OCI-LY1 (cell line): Measurements from ENCODE around the gene AMDHD1.

ENCODE experiments used
- H2AFZ ChIP-seq: fragments of 200-600 bp; sonication (generic), shearing (Covaris generic); 2 replicates; pipeline ENCODE4 v1.6.0; 2014; ENCODE audit warnings: antibody characterized with exemption, mild to moderate bottlenecking, low read length
- H3F3A ChIP-seq: fragments of 200-600 bp; sonication (generic), shearing (Covaris generic); 2 replicates; pipeline ENCODE4 v1.6.0; 2014; ENCODE audit warnings: mild to moderate bottlenecking, antibody characterized with exemption, low read length, moderate library complexity; ENCODE audit not compliant: insufficient read depth
- H3K27ac ChIP-seq: fragments of 200-600 bp; sonication (generic); 2 replicates; pipeline ENCODE4 v1.5.1; 2014; ENCODE audit warnings: low read length, mixed run types, mild to moderate bottlenecking, low read depth; ENCODE audit not compliant: poor library complexity, severe bottlenecking
- H3K27me3 ChIP-seq: fragments of 200-600 bp; sonication (generic); 2 replicates; pipeline ENCODE4 v1.6.0; 2014; ENCODE audit warnings: antibody characterized with exemption, mild to moderate bottlenecking, low read length, moderate library complexity; ENCODE audit not compliant: insufficient read depth
- H3K36me3 ChIP-seq: fragments of 200-600 bp; sonication (generic); 2 replicates; pipeline ENCODE4 v1.6.1; 2014; ENCODE audit warnings: mild to moderate bottlenecking, antibody characterized with exemption, low read length, moderate library complexity, mixed read lengths; ENCODE audit not compliant: insufficient read depth
- H3K4me1 ChIP-seq: fragments of 200-600 bp; sonication (generic); 2 replicates; pipeline ENCODE4 v1.5.1; 2014; ENCODE audit warnings: mild to moderate bottlenecking, low read length, moderate library complexity; ENCODE audit not compliant: insufficient read depth, severe bottlenecking
- H3K4me2 ChIP-seq: fragments of 200-600 bp; sonication (generic), shearing (Covaris generic); 2 replicates; pipeline ENCODE4 v1.6.1; 2014; ENCODE audit warnings: low read length
- H3K4me3 ChIP-seq: fragments of 200-600 bp; sonication (generic); 2 replicates; pipeline ENCODE4 v1.5.1; 2014; ENCODE audit warnings: low read length, low read depth, mild to moderate bottlenecking, mixed read lengths; ENCODE audit not compliant: poor library complexity, severe bottlenecking
- H3K79me2 ChIP-seq: fragments of 200-600 bp; shearing (Covaris generic); 2 replicates; pipeline ENCODE4 v1.6.1; 2016; ENCODE audit warnings: mixed run types, low read length, mixed read lengths; ENCODE audit not compliant: insufficient read depth
- H3K9ac ChIP-seq: fragments of 200-600 bp; sonication (generic), shearing (Covaris generic); 2 replicates; pipeline ENCODE4 v1.6.1; 2014; ENCODE audit warnings: mild to moderate bottlenecking, low read length, mixed read lengths
- H3K9me2 ChIP-seq: fragments of 200-600 bp; sonication (generic), shearing (Covaris generic); 2 replicates; pipeline ENCODE4 v1.6.1; 2014; ENCODE audit warnings: low read depth, mild to moderate bottlenecking, low read length, mixed read lengths
- H3K9me3 ChIP-seq: fragments of 200-600 bp; shearing (Covaris generic); 2 replicates; pipeline ENCODE4 v1.6.1; 2014; ENCODE audit warnings: low read length, mixed read lengths
- H4K20me1 ChIP-seq: fragments of 200-600 bp; sonication (generic), shearing (Covaris generic); 2 replicates; pipeline ENCODE4 v1.6.0; 2016; ENCODE audit warnings: mild to moderate bottlenecking, low read length; ENCODE audit not compliant: insufficient read depth
- CTCF ChIP-seq: fragments of 200-600 bp; sonication (generic), shearing (Covaris generic); IDR thresholded peaks from 2 replicates; pipeline ENCODE4 v1.5.1; 2017; ENCODE audit warnings: mild to moderate bottlenecking, antibody characterized with exemption, low read length, moderate library complexity, mixed read lengths
- EZH2 ChIP-seq: fragments of 200-600 bp; sonication (generic), shearing (Covaris generic); IDR thresholded peaks from 2 replicates; pipeline ENCODE4 v1.8.0; 2017; ENCODE audit warnings: borderline replicate concordance, mixed run types, mild to moderate bottlenecking, antibody characterized with exemption, low read length, moderate library complexity, mixed read lengths

The AMDHD1 gene

GRCh38 chr12:95999484-95999883 is 56.4 kb downstream of the AMDHD1 start:
- peaks cover 25% of the 10 kb centered on the region for H3K36me3 ChIP-seq
- no peak overlapping the region for H2AFZ ChIP-seq
- H3K4me1 ChIP-seq = no peaks in the 10 kb centered on the region
- H3K9me2 ChIP-seq = no peaks in the 10 kb centered on the region
- no peak overlapping the region for H3K27ac ChIP-seq
- no peak overlapping the region for H3K9ac ChIP-seq
- no peaks in the 10 kb centered on the region for H3F3A ChIP-seq
- H3K79me2 ChIP-seq = no peaks in the 10 kb centered on the region
- H3K27me3 ChIP-seq = no peaks in the 10 kb centered on the region
- no peak overlapping the region for H3K4me3 ChIP-seq
- H3K9me3 ChIP-seq = no peaks in the 10 kb centered on the region
- H4K20me1 ChIP-seq = no peaks in the 10 kb centered on the region
- H3K4me2 ChIP-seq = no peak overlapping the region
- TF ChIP-seq EZH2 = no peak
- TF ChIP-seq CTCF = no peak

- Histone ChIP-seq H3K79me2 (no peaks in the 10 kb centered on the region), H3K27me3 (no peaks in the 10 kb centered on the region)
- TF ChIP-seq EZH2 (no peak), CTCF (no peak)
Observed at GRCh38 chr12:96000858-96001257, 57.7 kb downstream of the AMDHD1 start.

GRCh38 chr12:96006727-96007126 is 63.6 kb downstream of the AMDHD1 start:
- no peaks in the 10 kb centered on the region for H3K79me2 ChIP-seq
- H3K27me3 ChIP-seq = no peaks in the 10 kb centered on the region
- H2AFZ ChIP-seq = no peak overlapping the region
- no peaks in the 10 kb centered on the region for H3K4me1 ChIP-seq
- H3K36me3 ChIP-seq = peaks cover 83% of the 10 kb centered on the region
- H3K9me3 ChIP-seq = no peaks in the 10 kb centered on the region
- H4K20me1 ChIP-seq = no peaks in the 10 kb centered on the region
- H3K27ac ChIP-seq = no peak overlapping the region
- no peak for TF ChIP-seq EZH2
- TF ChIP-seq CTCF = no peak
- no peak overlapping the region for H3K9ac ChIP-seq
- no peaks in the 10 kb centered on the region for H3K9me2 ChIP-seq
- no peaks in the 10 kb centered on the region for H3F3A ChIP-seq
- no peak overlapping the region for H3K4me3 ChIP-seq
- no peak overlapping the region for H3K4me2 ChIP-seq

More at GRCh38 chr12:96000858-96001257, 57.7 kb downstream of the AMDHD1 start:
- Histone ChIP-seq H3K4me1 (no peaks in the 10 kb centered on the region), H3K36me3 (peaks cover 38% of the 10 kb centered on the region), H3K9me2 (no peaks in the 10 kb centered on the region), H2AFZ (no peak overlapping the region), H3K4me2 (no peak overlapping the region), H3K9ac (no peak overlapping the region), H3F3A (no peaks in the 10 kb centered on the region), H3K9me3 (no peaks in the 10 kb centered on the region), H3K27ac (no peak overlapping the region), H3K4me3 (no peak overlapping the region), H4K20me1 (no peaks in the 10 kb centered on the region)
